Upper lobe of left lung (tissue), 4 donors: Measurements from ENCODE around the gene STK10.

Experiments used
- CTCF ChIP-seq, 6 experiments: fragments of 450-650 bp in 4 of 6; fragments of 200-600 bp in 2 of 6; sonication (generic) in 2 of 6; IDR thresholded peaks; one replicate each; pipeline ENCODE4 v1.5.1; 2016 to 2019; ENCODE audit warnings: antibody characterized with exemption in 6 of 6
- POLR2A ChIP-seq, 4 donors: fragments of 450-650 bp; IDR thresholded peaks; one replicate each; pipeline ENCODE4 v1.5.1; 2016 to 2017; ENCODE audit warnings: antibody characterized with exemption in 4 of 4, mild to moderate bottlenecking in 2 of 4
- POLR2AphosphoS5 ChIP-seq, 2 donors: sonication (generic); formaldehyde crosslinking; IDR thresholded peaks; one replicate each; pipeline ENCODE4 v1.5.1; 2017; ENCODE audit warnings: antibody characterized with exemption in 2 of 2

GRCh38 chr5:172055421-172055820 lies 132.6 kb downstream of the STK10 start:
- TF ChIP-seq CTCF (IDR thresholded peaks at IDR 0.05) = no peak
- TF ChIP-seq POLR2AphosphoS5 (IDR thresholded peaks at IDR 0.05) = no peak
- no peak for TF ChIP-seq POLR2A (IDR thresholded peaks at IDR 0.05)
